ENCODE measurements around the gene VWA7.

Gene VWA7

GRCh38 chr6:31741815-31742214 is 35.3 kb downstream of the VWA7 start:
- Histone ChIP-seq H2BK120ac (ENCODE audit: low read depth, low read length) (no peak overlapping the region), H3K27ac (ENCODE audit: low read depth, low read length) (no peak overlapping the region), H3K9ac (ENCODE audit: low read length) (no peak overlapping the region), H3K79me2 (ENCODE audit: control insufficient read depth, insufficient read depth, low read length) (no peaks in the 10 kb centered on the region), H4K8ac (ENCODE audit: low read depth, low read length) (no peak overlapping the region), H3K4me3 (ENCODE audit: low read length) (no peak overlapping the region), H4K5ac (ENCODE audit: low read length) (no peak overlapping the region), H2BK5ac (ENCODE audit: low read length) (no peak overlapping the region), H3K56ac (ENCODE audit: low read length) (no peak overlapping the region), H3K4ac (ENCODE audit: low read depth, low read length) (no peak overlapping the region), H2AK5ac (ENCODE audit: low read length) (no peak overlapping the region), H3K4me2 (ENCODE audit: low read length) (no peak overlapping the region), H3K23ac (ENCODE audit: low read length) (no peak overlapping the region), H2BK15ac (replicated peaks; ENCODE audit: low read depth) (no peak overlapping the region), H3K27me3 (ENCODE audit: insufficient read depth, low read length, poor library complexity) (no peaks in the 10 kb centered on the region), H3K18ac (ENCODE audit: low read length) (no peak overlapping the region), H3K36me3 (ENCODE audit: control insufficient read depth, insufficient read depth, low read length) (no peaks in the 10 kb centered on the region), H3K79me1 (ENCODE audit: low read length) (no peaks in the 10 kb centered on the region), H3K4me1 (ENCODE audit: control insufficient read depth, low read depth, low read length) (peaks cover 17% of the 10 kb centered on the region)
- WGBS (ENCODE audit: extremely low coverage, insufficient coverage, low lambda C conversion rate) = no CpG with 5 or more reads among the region's 2 CpGs
- no peak for DNase-seq

GRCh38 chr6:31740397-31741223 is 36.5 kb downstream of the VWA7 start:
- Histone ChIP-seq H3K56ac (ENCODE audit: low read length) (peak overlapping the region; percentile 96), H3K27ac (ENCODE audit: low read depth, low read length) (peak overlapping the region; percentile 73), H2BK15ac (replicated peaks; ENCODE audit: low read depth) (no peak overlapping the region), H4K5ac (ENCODE audit: low read length) (no peak overlapping the region), H3K79me1 (ENCODE audit: low read length) (no peaks in the 10 kb centered on the region), H4K8ac (ENCODE audit: low read depth, low read length) (no peak overlapping the region), H3K79me2 (ENCODE audit: control insufficient read depth, insufficient read depth, low read length) (peaks cover 7% of the 10 kb centered on the region), H3K23ac (ENCODE audit: low read length) (peak overlapping the region; percentile 90), H2AK5ac (ENCODE audit: low read length) (peak overlapping the region; percentile 34), H3K36me3 (ENCODE audit: control insufficient read depth, insufficient read depth, low read length) (no peaks in the 10 kb centered on the region), H2BK5ac (ENCODE audit: low read length) (peak overlapping the region; percentile 69), H2BK120ac (ENCODE audit: low read depth, low read length) (no peak overlapping the region), H3K4me2 (ENCODE audit: low read length) (peak overlapping the region; percentile 77), H3K18ac (ENCODE audit: low read length) (peak overlapping the region; percentile 47), H3K9ac (ENCODE audit: low read length) (peak overlapping the region; percentile 89), H3K4me1 (ENCODE audit: control insufficient read depth, low read depth, low read length) (peaks cover 18% of the 10 kb centered on the region), H3K4ac (ENCODE audit: low read depth, low read length) (peak overlapping the region; percentile 95), H3K27me3 (ENCODE audit: insufficient read depth, low read length, poor library complexity) (no peaks in the 10 kb centered on the region), H3K4me3 (ENCODE audit: low read length) (peak overlapping the region; percentile 37)
- WGBS (ENCODE audit: extremely low coverage, insufficient coverage, low lambda C conversion rate) = no CpG with 5 or more reads among the region's 29 CpGs
- DNase-seq = no peak

DNA sequence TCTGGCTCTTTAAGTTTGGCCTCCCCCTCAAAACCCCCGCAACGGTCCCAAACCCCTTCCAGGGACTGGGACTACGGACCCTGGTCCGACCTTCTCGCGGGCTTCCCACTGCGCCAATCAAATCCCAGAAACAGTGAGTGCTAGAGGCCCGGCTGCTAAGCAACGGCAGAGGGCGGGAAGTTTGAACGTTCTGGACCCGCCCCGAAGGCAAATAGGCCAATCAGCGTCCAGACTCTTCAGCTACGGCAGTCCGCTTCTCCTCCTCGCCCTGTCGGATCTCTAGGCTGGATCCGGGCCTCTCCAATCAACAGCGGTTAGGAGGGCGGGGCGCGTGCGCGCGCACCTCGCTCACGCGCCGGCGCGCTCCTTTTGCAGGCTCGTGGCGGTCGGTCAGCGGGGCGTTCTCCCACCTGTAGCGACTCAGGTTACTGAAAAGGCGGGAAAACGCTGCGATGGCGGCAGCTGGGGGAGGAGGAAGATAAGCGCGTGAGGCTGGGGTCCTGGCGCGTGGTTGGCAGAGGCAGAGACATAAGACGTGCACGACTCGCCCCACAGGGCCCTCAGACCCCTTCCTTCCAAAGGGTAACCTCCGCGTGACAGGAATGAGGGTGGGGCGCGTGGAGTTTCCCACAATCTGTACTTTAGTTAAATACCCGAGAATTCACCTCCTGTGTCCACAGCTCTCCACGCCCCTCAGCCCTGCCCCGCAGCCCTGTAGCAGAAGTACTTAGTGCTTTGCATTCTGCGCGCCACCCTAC is 37.3 kb downstream of the VWA7 start, which contains the start of gene MSH5:
TSS of gene MSH5 (plus strand) at position 367 of the 758 bp plus-strand sequence. CDS start 462 bp downstream, outside the sequence.
- peak within 1 kb of the TSS; percentile 89 for H3K9ac ChIP-seq (ENCODE audit: low read length)
- H3K79me1 ChIP-seq (ENCODE audit: low read length) = no peaks in the 10 kb centered on the region
- H3K4ac ChIP-seq (ENCODE audit: low read depth, low read length) = peak within 1 kb of the TSS; percentile 95
- no peak within 1 kb of the TSS for H4K8ac ChIP-seq (ENCODE audit: low read depth, low read length)
- peak within 1 kb of the TSS; percentile 73 for H3K27ac ChIP-seq (ENCODE audit: low read depth, low read length)
- H2BK5ac ChIP-seq (ENCODE audit: low read length) = peak within 1 kb of the TSS; percentile 69
- H3K27me3 ChIP-seq (ENCODE audit: insufficient read depth, low read length, poor library complexity) = no peaks in the 10 kb centered on the region
- peak within 1 kb of the TSS; percentile 96 for H3K56ac ChIP-seq (ENCODE audit: low read length)
- no CpG with 5 or more reads among the region's 58 CpGs for WGBS (ENCODE audit: extremely low coverage, insufficient coverage, low lambda C conversion rate)
- no peaks in the 10 kb centered on the region for H3K36me3 ChIP-seq (ENCODE audit: control insufficient read depth, insufficient read depth, low read length)
- peak within 1 kb of the TSS; percentile 53 for H3K18ac ChIP-seq (ENCODE audit: low read length)
- peak within 1 kb of the TSS; percentile 14 for H2BK15ac ChIP-seq (replicated peaks; ENCODE audit: low read depth)
- H4K5ac ChIP-seq (ENCODE audit: low read length) = no peak within 1 kb of the TSS
- H2AK5ac ChIP-seq (ENCODE audit: low read length) = peak within 1 kb of the TSS; percentile 72
- H3K23ac ChIP-seq (ENCODE audit: low read length) = peak within 1 kb of the TSS; percentile 90
- H2BK120ac ChIP-seq (ENCODE audit: low read depth, low read length) = peak within 1 kb of the TSS; percentile 7
- H3K4me1 ChIP-seq (ENCODE audit: control insufficient read depth, low read depth, low read length) = peaks cover 18% of the 10 kb centered on the region
- DNase-seq = peak; percentile 100
- peak within 1 kb of the TSS; percentile 77 for H3K4me2 ChIP-seq (ENCODE audit: low read length)
- peaks cover 15% of the 10 kb centered on the region for H3K79me2 ChIP-seq (ENCODE audit: control insufficient read depth, insufficient read depth, low read length)
- peak within 1 kb of the TSS; percentile 37 for H3K4me3 ChIP-seq (ENCODE audit: low read length)

GRCh38 chr6:31737991-31738979 is 38.8 kb downstream of the VWA7 start:
- no peaks in the 10 kb centered on the region for H3K27me3 ChIP-seq (ENCODE audit: insufficient read depth, low read length, poor library complexity)
- H3K4me2 ChIP-seq (ENCODE audit: low read length) = no peak overlapping the region
- H3K4me1 ChIP-seq (ENCODE audit: control insufficient read depth, low read depth, low read length) = peaks cover 25% of the 10 kb centered on the region
- H3K79me2 ChIP-seq (ENCODE audit: control insufficient read depth, insufficient read depth, low read length) = peaks cover 28% of the 10 kb centered on the region
- peak overlapping the region; percentile 86 for H3K56ac ChIP-seq (ENCODE audit: low read length)
- peak overlapping the region; percentile 34 for H3K9ac ChIP-seq (ENCODE audit: low read length)
- no CpG with 5 or more reads among the region's 6 CpGs for WGBS (ENCODE audit: extremely low coverage, insufficient coverage, low lambda C conversion rate)
- H4K5ac ChIP-seq (ENCODE audit: low read length) = no peak overlapping the region
- peak overlapping the region; percentile 67 for H2BK15ac ChIP-seq (replicated peaks; ENCODE audit: low read depth)
- peaks cover 7% of the 10 kb centered on the region for H3K36me3 ChIP-seq (ENCODE audit: control insufficient read depth, insufficient read depth, low read length)
- peak overlapping the region; percentile 71 for H2AK5ac ChIP-seq (ENCODE audit: low read length)
- peak; percentile 80 for DNase-seq
- peak overlapping the region; percentile 46 for H2BK5ac ChIP-seq (ENCODE audit: low read length)
- no peak overlapping the region for H4K8ac ChIP-seq (ENCODE audit: low read depth, low read length)
- peak overlapping the region; percentile 73 for H3K4ac ChIP-seq (ENCODE audit: low read depth, low read length)
- peak overlapping the region; percentile 7 for H2BK120ac ChIP-seq (ENCODE audit: low read depth, low read length)
- no peak overlapping the region for H3K4me3 ChIP-seq (ENCODE audit: low read length)
- no peak overlapping the region for H3K23ac ChIP-seq (ENCODE audit: low read length)
- H3K79me1 ChIP-seq (ENCODE audit: low read length) = peaks cover 11% of the 10 kb centered on the region
- peak overlapping the region; percentile 53 for H3K18ac ChIP-seq (ENCODE audit: low read length)
- H3K27ac ChIP-seq (ENCODE audit: low read depth, low read length) = peak overlapping the region; percentile 42

DNA sequence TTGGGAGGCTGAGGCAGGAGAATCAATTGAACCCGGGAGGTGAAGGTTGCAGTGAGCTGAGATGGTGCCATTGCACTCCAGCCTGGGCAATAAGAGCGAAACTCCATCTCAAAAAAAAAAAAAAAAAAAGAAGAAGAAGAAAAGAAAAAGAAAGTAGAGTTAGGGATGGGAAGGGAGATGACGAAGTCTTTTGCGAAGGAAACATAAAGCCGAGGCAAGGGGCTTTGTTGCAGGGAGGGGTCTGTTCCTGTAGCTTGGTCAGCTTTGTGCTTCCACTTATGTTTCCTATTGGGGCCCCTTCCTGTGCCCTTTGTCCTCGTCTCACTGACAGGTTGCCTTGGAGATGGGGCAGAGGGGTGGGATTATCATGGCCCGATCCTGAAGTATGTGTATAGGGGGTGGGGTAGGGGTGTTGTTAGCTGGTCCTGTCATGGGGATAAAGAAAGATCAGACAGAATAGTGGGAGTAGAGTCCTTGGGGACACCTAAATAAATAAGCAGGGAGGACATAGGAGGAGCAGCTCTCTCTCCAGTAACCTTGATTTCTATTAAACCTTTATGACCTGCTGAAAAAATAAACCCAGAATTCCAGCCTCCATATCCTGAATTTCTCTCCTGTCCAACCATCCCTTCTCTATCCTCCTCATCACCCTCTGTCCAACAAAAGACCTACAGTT is 39.7 kb downstream of the VWA7 start:
- H3K79me2 ChIP-seq (ENCODE audit: control insufficient read depth, insufficient read depth, low read length) = peaks cover 28% of the 10 kb centered on the region
- peak overlapping the region; percentile 53 for H3K18ac ChIP-seq (ENCODE audit: low read length)
- H4K5ac ChIP-seq (ENCODE audit: low read length) = no peak overlapping the region
- no peak overlapping the region for H3K4ac ChIP-seq (ENCODE audit: low read depth, low read length)
- peak; percentile 68 for DNase-seq
- no peak overlapping the region for H3K4me3 ChIP-seq (ENCODE audit: low read length)
- no peak overlapping the region for H2BK120ac ChIP-seq (ENCODE audit: low read depth, low read length)
- peak overlapping the region; percentile 86 for H3K56ac ChIP-seq (ENCODE audit: low read length)
- no CpG with 5 or more reads among the region's 7 CpGs for WGBS (ENCODE audit: extremely low coverage, insufficient coverage, low lambda C conversion rate)
- peaks cover 11% of the 10 kb centered on the region for H3K79me1 ChIP-seq (ENCODE audit: low read length)
- H3K23ac ChIP-seq (ENCODE audit: low read length) = no peak overlapping the region
- H3K9ac ChIP-seq (ENCODE audit: low read length) = peak overlapping the region; percentile 33
- no peak overlapping the region for H2AK5ac ChIP-seq (ENCODE audit: low read length)
- H3K36me3 ChIP-seq (ENCODE audit: control insufficient read depth, insufficient read depth, low read length) = peaks cover 9% of the 10 kb centered on the region
- no peak overlapping the region for H2BK15ac ChIP-seq (replicated peaks; ENCODE audit: low read depth)
- no peak overlapping the region for H3K4me2 ChIP-seq (ENCODE audit: low read length)
- H3K4me1 ChIP-seq (ENCODE audit: control insufficient read depth, low read depth, low read length) = peaks cover 25% of the 10 kb centered on the region
- no peak overlapping the region for H4K8ac ChIP-seq (ENCODE audit: low read depth, low read length)
- H3K27me3 ChIP-seq (ENCODE audit: insufficient read depth, low read length, poor library complexity) = no peaks in the 10 kb centered on the region
- H2BK5ac ChIP-seq (ENCODE audit: low read length) = no peak overlapping the region
- H3K27ac ChIP-seq (ENCODE audit: low read depth, low read length) = peak overlapping the region; percentile 42
